DND-41 (cell line): ENCODE data around the gene HELZ.

Source experiments
- CTCF ChIP-seq: IDR thresholded peaks from 2 replicates; pipeline ENCODE4 v1.5.1; 2012; ENCODE audit warnings: borderline replicate concordance, low read length, moderate library complexity, mild to moderate bottlenecking; ENCODE audit not compliant: poor library complexity, severe bottlenecking; ENCODE audit errors: extremely low read depth
- EZH2 ChIP-seq: IDR thresholded peaks from 3 replicates; pipeline ENCODE4 v1.6.1; 2012; ENCODE audit warnings: borderline replicate concordance, low read depth, mild to moderate bottlenecking, moderate library complexity, low read length, inconsistent platforms; ENCODE audit not compliant: severe bottlenecking

- TF ChIP-seq CTCF: no peak
- TF ChIP-seq EZH2: no peak
These were observed 41.2 kb downstream of the HELZ start for GRCh38 chr17:67203818-67204217.
